Fibroblast of lung (primary cell): Measurements from ENCODE around the gene FOXK2.

Experiments
- CTCF ChIP-seq, 2 donors: IDR thresholded peaks in 1 of 2; conservative IDR thresholded peaks in 1 of 2; 1 replicate in 1 of 2; 2 replicates in 1 of 2; pipeline ENCODE4 v1.5.1; 2011 to 2012; ENCODE audit warnings: low read length in 2 of 2, control low read depth in 1 of 2, inconsistent platforms in 1 of 2, low read depth in 1 of 2, mild to moderate bottlenecking in 1 of 2
- EZH2 ChIP-seq: IDR thresholded peaks from 2 replicates; pipeline ENCODE4 v1.5.1; 2012; ENCODE audit warnings: low read length, control low read depth, mild to moderate bottlenecking; ENCODE audit errors: missing control alignments

- no peak for TF ChIP-seq CTCF (conservative IDR thresholded peaks at IDR 0.05 in 1 of 2, IDR thresholded peaks at IDR 0.05 in 1 of 2; ENCODE audit: low read depth in 1 of 2, low read length in 2 of 2)
- TF ChIP-seq EZH2 = no peak
These were observed 33.0 kb downstream of the FOXK2 start for GRCh38 chr17:82552580-82552979.
